Breast epithelium (tissue), 4 donors: ENCODE data around the gene A3GALT2. TPM values are rescaled to one million over a fixed set of nuclear protein-coding genes. Genes with fewer than 3 reads are reported as not detected.

Experiments used
- DNase-seq, 2 donors: peaks; one replicate each; pipeline ENCODE4 v3.0.0-alpha.2; 2019; ENCODE audit warnings: low spot score in 2 of 2
- H3K27ac ChIP-seq, 2 donors: fragments of 200-600 bp; sonication (generic) in 1 of 2; one replicate each; pipeline ENCODE4 v1.5.1; 2016 to 2019; ENCODE audit warnings: mild to moderate bottlenecking in 1 of 2
- H3K27me3 ChIP-seq, 2 donors: fragments of 200-600 bp; sonication (generic) in 1 of 2; one replicate each; pipeline versions ENCODE4 v1.5.1 to v1.6.0; 2017 to 2019; ENCODE audit warnings: control low read depth in 1 of 2, mild to moderate bottlenecking in 1 of 2
- H3K36me3 ChIP-seq: fragments of 200-600 bp; one replicate; pipeline ENCODE4 v1.5.1; 2019
- H3K4me1 ChIP-seq, 2 donors: fragments of 200-600 bp; sonication (generic); one replicate each; pipeline ENCODE4 v1.5.1; 2016 to 2019; ENCODE audit warnings: control low read depth in 1 of 2
- H3K4me3 ChIP-seq, 3 donors: fragments of 200-600 bp; sonication (generic); 1 replicate in 2 of 3; 2 replicates in 1 of 3; pipeline ENCODE4 v1.5.1; 2016 to 2019; ENCODE audit warnings: mild to moderate bottlenecking in 3 of 3, moderate library complexity in 2 of 3
- H3K9me3 ChIP-seq, 2 donors: fragments of 200-600 bp; sonication (generic) in 1 of 2; one replicate each; pipeline ENCODE4 v1.5.1; 2016 to 2019; ENCODE audit warnings: control low read depth in 1 of 2
- POLR2A ChIP-seq: fragments of 450-650 bp; IDR thresholded peaks from one replicate; pipeline ENCODE4 v1.6.1; 2016; ENCODE audit warnings: antibody characterized with exemption, mild to moderate bottlenecking, moderate library complexity
- POLR2AphosphoS5 ChIP-seq, 3 donors: sonication (generic); formaldehyde crosslinking; IDR thresholded peaks; one replicate each; pipeline ENCODE4 v1.6.1; 2017; ENCODE audit warnings: antibody characterized with exemption in 3 of 3
- intact Hi-C: fragments of 100-400 bp; cut with DNase I; formaldehyde crosslinking; loops from one replicate; pipeline ENCODE4 v1.15.1; 2023; ENCODE audit warnings: low total_unique reads
- total RNA-seq, 3 donors: library from RNA; depleted of rRNA; stranded (reverse); fragments of >200 nt; gene quantifications; one replicate each; pipeline ENCODE4 v1.1.0, GENCODE V29; 2016
- TF ChIP-seq, protein P1 (sequence below), 3 donors: fragments of 450-650 bp; IDR thresholded peaks; one replicate each; pipeline ENCODE4 v1.5.1; 2016 to 2017; ENCODE audit warnings: antibody characterized with exemption in 3 of 3, mild to moderate bottlenecking in 3 of 3, moderate library complexity in 3 of 3

A3GALT2 gene
- total RNA-seq, 3 donors from 2014 or later = not detected

DNA sequence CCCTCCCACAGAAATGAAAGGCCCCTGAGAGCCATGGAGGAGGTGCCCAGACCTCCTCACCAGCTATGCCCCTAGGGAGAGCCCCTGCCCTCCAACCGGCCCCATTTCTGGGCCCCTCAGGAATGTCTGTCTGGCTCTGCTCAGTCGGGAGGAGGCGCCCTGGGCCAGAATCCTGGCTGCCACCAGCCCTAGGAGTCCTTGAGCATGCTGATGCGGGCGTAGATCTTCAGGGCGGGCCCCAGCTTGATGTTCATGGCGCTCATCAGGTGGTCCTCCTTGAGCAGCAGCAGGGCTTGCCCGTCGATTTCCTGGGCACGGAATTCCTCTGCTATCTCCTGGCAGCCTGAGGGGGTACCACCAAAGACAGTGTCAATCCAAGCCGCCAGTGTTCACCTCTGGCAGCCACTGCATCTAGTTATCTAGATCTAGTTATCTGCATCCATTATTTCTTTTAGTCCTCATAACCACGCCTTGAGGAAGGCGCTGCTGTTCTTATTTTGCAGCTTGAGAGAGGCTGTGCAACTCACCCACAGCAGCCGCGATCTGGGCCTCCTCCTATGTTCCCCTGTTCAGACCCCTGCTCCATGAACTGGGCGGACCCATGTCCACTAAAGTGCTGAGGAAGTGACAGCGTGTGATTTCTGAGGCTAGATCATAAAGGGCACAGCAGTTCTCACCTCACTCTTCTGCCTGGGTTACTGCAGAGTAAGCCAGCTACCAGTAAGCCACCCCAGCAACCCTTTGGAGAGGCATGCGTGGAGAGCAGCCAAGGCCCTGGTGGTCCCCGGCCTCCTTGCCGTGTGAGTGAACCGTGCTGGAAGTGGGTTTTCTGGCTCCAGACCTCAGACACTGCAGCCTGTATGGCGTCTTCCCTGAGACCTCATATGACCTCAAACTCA lies 4.0 kb upstream of the A3GALT2 start:
- no peaks in the 10 kb centered on the region for H3K27me3 ChIP-seq
- intact Hi-C loops = no loop called here
- DNase-seq = no peak
- TF ChIP-seq POLR2AphosphoS5 (IDR thresholded peaks at IDR 0.05) (no peak), POLR2A (no peak)
- TF ChIP-seq, protein P1, sequence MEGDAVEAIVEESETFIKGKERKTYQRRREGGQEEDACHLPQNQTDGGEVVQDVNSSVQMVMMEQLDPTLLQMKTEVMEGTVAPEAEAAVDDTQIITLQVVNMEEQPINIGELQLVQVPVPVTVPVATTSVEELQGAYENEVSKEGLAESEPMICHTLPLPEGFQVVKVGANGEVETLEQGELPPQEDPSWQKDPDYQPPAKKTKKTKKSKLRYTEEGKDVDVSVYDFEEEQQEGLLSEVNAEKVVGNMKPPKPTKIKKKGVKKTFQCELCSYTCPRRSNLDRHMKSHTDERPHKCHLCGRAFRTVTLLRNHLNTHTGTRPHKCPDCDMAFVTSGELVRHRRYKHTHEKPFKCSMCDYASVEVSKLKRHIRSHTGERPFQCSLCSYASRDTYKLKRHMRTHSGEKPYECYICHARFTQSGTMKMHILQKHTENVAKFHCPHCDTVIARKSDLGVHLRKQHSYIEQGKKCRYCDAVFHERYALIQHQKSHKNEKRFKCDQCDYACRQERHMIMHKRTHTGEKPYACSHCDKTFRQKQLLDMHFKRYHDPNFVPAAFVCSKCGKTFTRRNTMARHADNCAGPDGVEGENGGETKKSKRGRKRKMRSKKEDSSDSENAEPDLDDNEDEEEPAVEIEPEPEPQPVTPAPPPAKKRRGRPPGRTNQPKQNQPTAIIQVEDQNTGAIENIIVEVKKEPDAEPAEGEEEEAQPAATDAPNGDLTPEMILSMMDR (IDR thresholded peaks at IDR 0.05) = no peak
- no peaks in the 10 kb centered on the region for H3K9me3 ChIP-seq
- H3K4me1 ChIP-seq = peaks cover 0 to 8% of the 10 kb centered on the region in 2 donors
- peak overlapping the region; percentile 18 to 61 for H3K27ac ChIP-seq
- no peak overlapping the region for H3K4me3 ChIP-seq
- H3K36me3 ChIP-seq = peaks cover 18% of the 10 kb centered on the region

DNA sequence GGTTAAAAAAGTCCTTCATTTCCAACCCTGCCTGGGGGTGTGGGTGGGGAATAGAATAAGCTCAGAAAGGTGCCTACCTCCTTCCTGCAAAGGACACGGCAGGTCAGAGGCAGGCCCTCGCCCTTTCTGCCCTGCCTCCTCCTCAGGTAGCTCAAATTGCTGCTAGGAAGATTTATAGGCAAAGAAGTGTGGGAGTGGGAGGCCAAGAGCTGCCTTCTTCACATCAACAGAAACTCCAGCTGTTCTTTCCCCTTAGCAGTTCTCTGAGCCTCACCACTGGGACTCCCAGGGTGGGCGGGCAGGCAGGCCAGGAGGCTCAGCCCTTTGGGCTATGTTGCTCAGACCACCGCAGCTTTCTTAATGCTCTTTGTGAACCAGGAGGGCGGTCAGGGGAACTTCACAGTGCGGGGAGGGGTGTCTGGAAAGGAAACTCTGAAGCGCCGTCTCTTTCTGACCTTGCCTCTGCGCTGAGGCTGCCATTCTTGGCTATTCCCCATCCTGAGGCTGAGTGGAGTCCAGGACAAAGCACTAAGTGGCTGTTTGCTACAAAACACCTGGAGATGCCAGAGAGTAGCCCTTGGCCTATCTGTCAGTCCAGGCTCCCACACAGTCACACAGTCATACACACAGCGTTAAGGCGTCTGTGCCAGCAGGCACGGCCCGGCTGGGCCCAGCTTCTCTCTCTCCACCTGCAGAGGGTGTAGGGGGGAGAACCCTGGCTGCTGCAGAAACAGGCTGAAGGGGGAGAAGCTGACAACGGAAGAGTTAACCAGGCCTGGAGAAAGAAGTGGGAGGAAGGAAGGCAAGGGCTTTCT lies 3.0 kb upstream of the A3GALT2 start:
- DNase-seq = no peak
- H3K9me3 ChIP-seq = no peaks in the 10 kb centered on the region
- intact Hi-C loops = no loop called here
- TF ChIP-seq POLR2AphosphoS5 (IDR thresholded peaks at IDR 0.05) (no peak), POLR2A (no peak)
- TF ChIP-seq, protein P1 (IDR thresholded peaks at IDR 0.05) = no peak
- no peaks in the 10 kb centered on the region for H3K27me3 ChIP-seq
- no peak overlapping the region for H3K4me3 ChIP-seq
- H3K4me1 ChIP-seq = peaks cover 0 to 6% of the 10 kb centered on the region in 2 donors
- peak overlapping the region; percentile 18 to 61 for H3K27ac ChIP-seq
- H3K36me3 ChIP-seq = peaks cover 16% of the 10 kb centered on the region

DNA sequence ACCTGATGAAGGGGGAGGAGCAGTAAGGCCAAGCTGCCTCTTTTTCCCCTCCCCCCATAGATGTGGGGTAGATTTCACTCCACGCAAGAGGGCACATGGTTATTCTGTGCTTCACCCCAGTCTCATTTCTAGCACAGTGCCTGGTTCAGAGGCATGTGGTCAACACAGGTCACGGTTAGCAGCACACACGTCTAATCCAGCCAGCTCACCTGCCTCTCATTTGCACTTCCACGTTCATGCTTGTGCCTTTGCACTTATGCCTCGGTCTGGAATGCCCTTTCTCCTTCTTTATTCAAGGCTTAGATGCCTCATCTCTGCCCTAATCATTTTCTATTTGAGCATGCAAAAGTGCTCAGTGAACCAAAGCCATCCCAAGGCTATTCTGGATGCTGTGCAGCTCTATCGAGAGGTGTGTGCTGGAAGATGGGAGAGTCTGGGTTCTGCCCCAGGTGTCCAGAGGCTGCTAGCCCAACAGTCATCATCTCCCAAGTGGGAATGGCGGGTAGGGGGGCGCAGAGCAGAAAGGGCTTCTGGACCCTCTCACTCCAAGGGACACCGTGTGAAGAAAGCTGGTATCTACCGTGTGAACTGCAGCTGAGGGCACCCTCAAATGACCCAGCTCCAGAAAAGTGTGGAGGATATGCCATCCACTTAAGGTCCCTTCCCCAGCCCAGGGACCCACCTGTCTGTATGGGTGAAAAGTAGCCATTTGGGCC lies 2.1 kb upstream of the A3GALT2 start:
- H3K4me1 ChIP-seq = peaks cover 0 to 3% of the 10 kb centered on the region in 2 donors
- peaks cover 16% of the 10 kb centered on the region for H3K36me3 ChIP-seq
- no peak for DNase-seq
- H3K9me3 ChIP-seq = no peaks in the 10 kb centered on the region
- no peaks in the 10 kb centered on the region for H3K27me3 ChIP-seq
- TF ChIP-seq POLR2AphosphoS5 (IDR thresholded peaks at IDR 0.05) = peak in 1 of 3 donors; percentile 6
- TF ChIP-seq, protein P1 (IDR thresholded peaks at IDR 0.05) = no peak
- no peak overlapping the region for H3K4me3 ChIP-seq
- H3K27ac ChIP-seq = peak overlapping the region in 1 of 2 donors; percentile 61
- intact Hi-C loops = no loop called here

DNA sequence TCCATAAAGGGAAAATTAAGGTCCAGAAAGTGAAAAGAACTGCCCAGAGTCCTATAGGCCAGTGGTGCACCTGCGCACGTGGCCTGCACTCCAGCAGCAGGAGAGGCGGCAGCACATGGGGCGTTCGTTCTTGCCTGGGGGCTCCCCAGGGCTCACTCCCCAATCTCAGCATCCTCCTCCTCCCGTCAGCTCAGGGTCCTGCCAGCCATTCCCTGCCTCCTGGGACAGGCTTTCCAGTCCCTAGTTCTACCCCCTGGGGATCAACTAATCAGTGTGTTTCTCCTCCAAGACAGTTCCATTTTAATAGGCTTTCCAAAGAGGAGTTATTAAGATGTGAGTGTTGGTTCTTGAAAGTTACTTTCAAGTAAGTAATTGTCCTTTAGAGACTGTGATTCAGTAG lies 1.2 kb upstream of the A3GALT2 start:
- no peak for DNase-seq
- Histone ChIP-seq H3K4me1 (no peaks in the 10 kb centered on the region), H3K36me3 (peaks cover 16% of the 10 kb centered on the region), H3K27me3 (no peaks in the 10 kb centered on the region), H3K4me3 (no peak overlapping the region), H3K9me3 (no peaks in the 10 kb centered on the region), H3K27ac (no peak overlapping the region)
- no peak for TF ChIP-seq POLR2A
- TF ChIP-seq, protein P1 (IDR thresholded peaks at IDR 0.05) = no peak
- TF ChIP-seq POLR2AphosphoS5 (IDR thresholded peaks at IDR 0.05) = no peak
- intact Hi-C loops = no loop called here
